Stomach (tissue), 4 donors: Measurements from ENCODE around the gene ZNF277.

Source experiments
- CTCF ChIP-seq, 7 experiments: fragments of 450-650 bp in 4 of 7; fragments of 200-600 bp in 3 of 7; sonication (generic) in 3 of 7; IDR thresholded peaks; one replicate each; pipeline ENCODE4 v1.5.1; 2016 to 2019; ENCODE audit warnings: antibody characterized with exemption in 7 of 7, control low read depth in 2 of 7, mild to moderate bottlenecking in 1 of 7
- EP300 ChIP-seq: sonication (generic); formaldehyde crosslinking; IDR thresholded peaks from one replicate; pipeline ENCODE4 v1.6.1; 2017; ENCODE audit warnings: antibody characterized with exemption
- POLR2A ChIP-seq, 4 donors: fragments of 450-650 bp; IDR thresholded peaks; one replicate each; pipeline ENCODE4 v1.6.1; 2016; ENCODE audit warnings: antibody characterized with exemption in 4 of 4, control low read depth in 2 of 4, mild to moderate bottlenecking in 1 of 4, moderate library complexity in 1 of 4
- POLR2AphosphoS5 ChIP-seq, 3 donors: sonication (generic); formaldehyde crosslinking; IDR thresholded peaks; one replicate each; pipeline ENCODE4 v1.6.1; 2016; ENCODE audit warnings: antibody characterized with exemption in 3 of 3

- TF ChIP-seq POLR2AphosphoS5 (IDR thresholded peaks at IDR 0.05) (no peak), CTCF (IDR thresholded peaks at IDR 0.05) (no peak), EP300 (no peak), POLR2A (IDR thresholded peaks at IDR 0.05) (no peak)
Observed at GRCh38 chr7:112267944-112268691, 61.6 kb downstream of the ZNF277 start.
